Thyroid gland (tissue), 4 donors: ENCODE measurements around the gene TWF2. TPM values are rescaled to one million over a fixed set of nuclear protein-coding genes. Genes with fewer than 3 reads are reported as not detected.

ENCODE experiments used
- DNase-seq, 2 donors: peaks; one replicate each; pipeline ENCODE4 v3.0.0-alpha.2; 2019
- H3K27ac ChIP-seq, 3 donors: fragments of 200-600 bp; sonication (generic); 1 replicate in 2 of 3; 2 replicates in 1 of 3; pipeline ENCODE4 v1.5.1; 2016 to 2019; ENCODE audit warnings: mild to moderate bottlenecking in 1 of 3, moderate library complexity in 1 of 3
- H3K27me3 ChIP-seq: fragments of 200-600 bp; sonication (generic); one replicate; pipeline ENCODE4 v1.5.1; 2019
- H3K36me3 ChIP-seq, 2 donors: fragments of 200-600 bp; sonication (generic); one replicate each; pipeline ENCODE4 v1.5.1; 2016 to 2019
- H3K4me1 ChIP-seq, 2 donors: fragments of 200-600 bp; sonication (generic); one replicate each; pipeline ENCODE4 v1.5.1; 2017 to 2019
- H3K4me3 ChIP-seq, 3 donors: fragments of 200-600 bp; sonication (generic); replicated peaks in 1 of 3; 1 replicate in 2 of 3; 2 replicates in 1 of 3; pipeline ENCODE4 v1.5.1; 2016; ENCODE audit warnings: mild to moderate bottlenecking in 1 of 3
- H3K9me3 ChIP-seq: fragments of 200-600 bp; sonication (generic); one replicate; pipeline ENCODE4 v1.5.1; 2017
- POLR2A ChIP-seq, 2 donors: fragments of 450-650 bp; IDR thresholded peaks; one replicate each; pipeline ENCODE4 v1.6.1; 2017; ENCODE audit warnings: antibody characterized with exemption in 2 of 2, mild to moderate bottlenecking in 2 of 2, moderate library complexity in 1 of 2
- WGBS, 2 donors: methylation state at CpG; one replicate each; pipeline ENCODE4 v1.1.5; 2017; 5-methylcytosine and 5-hydroxymethylcytosine counted together
- intact Hi-C: fragments of 100-400 bp; cut with DNase I; formaldehyde crosslinking; loops from one replicate; pipeline ENCODE4 v1.15.1; 2023
- microRNA counts, 2 donors: library from miRNA; unstranded; fragments of <30 nt; microRNA quantifications; one replicate each; lab custom pipeline; 2016 to 2017
- microRNA-seq: library from miRNA; unstranded; fragments of <30 nt; microRNA quantifications from one replicate; pipeline ENCODE4, GENCODE V29; 2016
- small RNA-seq: library from RNA; depleted of rRNA; stranded (forward); fragments of <200 nt; gene quantifications from one replicate; pipeline ENCODE3, GENCODE V24; 2016
- total RNA-seq, 4 donors: library from RNA; depleted of rRNA; stranded (reverse); fragments of >200 nt; gene quantifications; one replicate each; pipeline ENCODE4 v1.2.3, GENCODE V29; 2016
- TF ChIP-seq, protein P1 (sequence below), 6 experiments: fragments of 200-600 bp in 3 of 6; fragments of 450-650 bp in 3 of 6; sonication (generic) in 3 of 6; IDR thresholded peaks; one replicate each; pipeline ENCODE4 v1.5.1; 2016 to 2019; ENCODE audit warnings: antibody characterized with exemption in 6 of 6, mild to moderate bottlenecking in 2 of 6, inconsistent platforms in 1 of 6, moderate library complexity in 1 of 6

Gene TWF2
- total RNA-seq, 4 donors from 2014 or later: 28.3 to 61.1 (median 50.4) TPM

DNA sequence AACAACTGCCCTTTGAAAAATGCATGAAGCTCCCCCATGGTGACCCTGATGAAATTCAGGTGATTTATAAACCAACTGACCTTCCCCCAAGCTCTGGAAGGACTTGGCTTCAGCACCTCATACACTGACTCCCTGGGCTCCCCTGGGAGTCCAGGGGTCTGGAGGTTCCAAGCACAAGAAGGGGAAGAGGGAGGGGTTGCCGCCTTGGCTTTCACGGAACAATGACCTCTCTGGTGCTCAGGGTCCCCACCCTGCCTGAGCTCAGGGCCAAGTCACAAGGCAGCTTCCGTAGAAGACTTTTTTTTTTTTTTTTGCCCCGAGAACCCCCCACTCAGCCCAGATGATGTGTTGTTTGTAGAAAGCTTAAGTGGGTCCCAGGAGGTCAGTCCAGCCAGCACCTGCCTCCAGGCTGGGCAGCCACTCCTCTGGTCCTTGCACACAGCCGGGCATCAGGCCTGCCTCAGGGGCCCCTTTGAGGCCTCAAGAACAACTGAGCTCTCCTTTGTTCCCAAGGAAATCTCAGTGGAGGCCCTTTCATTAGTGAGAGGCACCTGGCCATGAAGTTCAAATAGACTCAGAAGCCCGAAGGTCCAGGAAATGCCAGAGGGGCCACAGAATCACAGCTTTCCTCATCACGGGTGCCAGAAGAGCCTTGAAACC lies 55.0 kb downstream of the TWF2 start:
- WGBS, 2 donors: 38 to 41% methylated on average over 7 of the region's 7 CpGs
- Histone ChIP-seq H3K9me3 (no peaks in the 10 kb centered on the region), H3K27ac (peak overlapping the region; percentile 63 to 94 (median 85)), H3K4me1 (peaks cover 30 to 33% of the 10 kb centered on the region in 2 donors), H3K36me3 (no peaks in the 10 kb centered on the region), H3K27me3 (no peaks in the 10 kb centered on the region), H3K4me3 (no peak overlapping the region)
- intact Hi-C loops: no loop called here
- TF ChIP-seq, protein P1, sequence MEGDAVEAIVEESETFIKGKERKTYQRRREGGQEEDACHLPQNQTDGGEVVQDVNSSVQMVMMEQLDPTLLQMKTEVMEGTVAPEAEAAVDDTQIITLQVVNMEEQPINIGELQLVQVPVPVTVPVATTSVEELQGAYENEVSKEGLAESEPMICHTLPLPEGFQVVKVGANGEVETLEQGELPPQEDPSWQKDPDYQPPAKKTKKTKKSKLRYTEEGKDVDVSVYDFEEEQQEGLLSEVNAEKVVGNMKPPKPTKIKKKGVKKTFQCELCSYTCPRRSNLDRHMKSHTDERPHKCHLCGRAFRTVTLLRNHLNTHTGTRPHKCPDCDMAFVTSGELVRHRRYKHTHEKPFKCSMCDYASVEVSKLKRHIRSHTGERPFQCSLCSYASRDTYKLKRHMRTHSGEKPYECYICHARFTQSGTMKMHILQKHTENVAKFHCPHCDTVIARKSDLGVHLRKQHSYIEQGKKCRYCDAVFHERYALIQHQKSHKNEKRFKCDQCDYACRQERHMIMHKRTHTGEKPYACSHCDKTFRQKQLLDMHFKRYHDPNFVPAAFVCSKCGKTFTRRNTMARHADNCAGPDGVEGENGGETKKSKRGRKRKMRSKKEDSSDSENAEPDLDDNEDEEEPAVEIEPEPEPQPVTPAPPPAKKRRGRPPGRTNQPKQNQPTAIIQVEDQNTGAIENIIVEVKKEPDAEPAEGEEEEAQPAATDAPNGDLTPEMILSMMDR (IDR thresholded peaks at IDR 0.05): no peak
- no peak for TF ChIP-seq POLR2A (IDR thresholded peaks at IDR 0.05)
- DNase-seq: peak; percentile 36 to 70

DNA sequence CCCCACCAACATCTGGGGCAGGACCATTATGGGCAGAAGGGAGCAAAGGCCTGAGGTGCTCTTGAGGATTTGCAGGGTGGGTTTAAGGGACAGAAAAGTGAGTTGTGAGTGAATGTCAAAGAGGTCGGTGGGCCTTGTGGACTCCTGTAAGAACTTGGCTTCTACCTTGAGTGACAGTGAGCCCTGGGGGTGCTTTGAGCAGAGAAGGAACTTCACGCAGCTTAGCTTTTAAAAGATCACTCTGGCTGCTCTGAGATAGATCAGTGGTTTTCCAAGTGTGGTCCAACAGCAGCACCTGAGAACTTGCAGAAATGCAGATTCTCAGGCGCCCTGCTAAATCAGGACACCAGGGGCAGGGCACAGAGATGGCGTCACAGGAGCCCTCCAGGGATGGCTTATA lies 56.3 kb downstream of the TWF2 start:
- Histone ChIP-seq H3K9me3 (no peaks in the 10 kb centered on the region), H3K4me1 (peaks cover 30 to 33% of the 10 kb centered on the region in 2 donors), H3K27ac (peak overlapping the region; percentile 64 to 94 (median 85)), H3K4me3 (no peak overlapping the region), H3K27me3 (no peaks in the 10 kb centered on the region), H3K36me3 (no peaks in the 10 kb centered on the region)
- 56 to 71% methylated on average over 4 of the region's 4 CpGs for WGBS, 2 donors
- TF ChIP-seq, protein P1 (IDR thresholded peaks at IDR 0.05): no peak
- TF ChIP-seq POLR2A (IDR thresholded peaks at IDR 0.05): no peak
- DNase-seq: peak; percentile 54 to 57
- intact Hi-C loops: no loop called here

DNA sequence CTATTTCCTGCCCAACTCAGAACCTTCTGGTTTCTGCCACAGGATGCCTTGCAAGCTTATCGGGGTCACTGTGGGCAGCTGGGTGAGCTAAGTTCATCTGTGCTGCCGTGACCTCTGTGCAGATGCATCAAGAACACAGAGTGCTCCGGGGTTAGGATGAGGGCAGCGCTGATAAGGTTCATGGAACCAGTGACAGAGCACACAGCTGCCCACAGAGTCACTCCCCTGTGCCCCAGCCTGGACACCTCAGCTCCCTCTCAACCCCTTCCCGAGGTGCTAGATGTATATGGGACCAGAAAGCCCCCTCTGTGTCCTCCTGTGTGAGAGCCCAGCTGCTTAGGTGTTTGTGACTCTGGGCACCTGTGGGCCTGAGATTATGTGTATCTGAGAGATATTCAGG lies 56.8 kb downstream of the TWF2 start:
- intact Hi-C loops: no loop called here
- TF ChIP-seq, protein P1 (IDR thresholded peaks at IDR 0.05): no peak
- no peak for TF ChIP-seq POLR2A (IDR thresholded peaks at IDR 0.05)
- Histone ChIP-seq H3K9me3 (no peaks in the 10 kb centered on the region), H3K4me1 (peaks cover 30 to 33% of the 10 kb centered on the region in 2 donors), H3K27ac (peak overlapping the region; percentile 64 to 94 (median 85)), H3K4me3 (no peak overlapping the region), H3K27me3 (no peaks in the 10 kb centered on the region), H3K36me3 (no peaks in the 10 kb centered on the region)
- 85 to 91% methylated on average over 4 to 5 of the region's 5 CpGs for WGBS, 2 donors
- peak in 1 of 2 donors; percentile 9 for DNase-seq

DNA sequence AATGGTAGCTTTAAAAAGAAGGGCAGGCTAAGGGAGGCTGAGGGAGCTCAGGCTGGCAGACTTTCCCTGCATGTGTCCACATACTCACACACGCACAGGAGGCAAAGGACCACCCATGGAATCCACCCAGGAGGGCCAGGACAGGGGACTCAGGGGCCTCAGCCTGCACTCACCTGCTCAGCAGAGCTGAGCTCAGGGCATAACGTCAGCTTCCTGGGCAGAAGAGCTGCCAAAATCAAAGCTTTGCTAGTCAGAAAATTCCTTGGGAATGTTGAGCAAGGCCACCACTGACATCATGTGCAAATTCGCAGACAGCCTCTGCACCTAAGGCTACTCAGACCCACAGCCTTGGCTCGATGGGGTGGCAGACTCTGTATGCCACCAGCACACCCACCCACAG lies 57.4 kb downstream of the TWF2 start:
- TF ChIP-seq, protein P1 (IDR thresholded peaks at IDR 0.05): no peak
- TF ChIP-seq POLR2A (IDR thresholded peaks at IDR 0.05): peak in 1 of 2 donors; percentile 25
- no peak overlapping the region for H3K4me3 ChIP-seq
- peak; percentile 82 to 87 for DNase-seq
- no peaks in the 10 kb centered on the region for H3K9me3 ChIP-seq
- H3K4me1 ChIP-seq: peaks cover 30 to 33% of the 10 kb centered on the region in 2 donors
- peak overlapping the region; percentile 64 to 94 (median 85) for H3K27ac ChIP-seq
- WGBS, 2 donors: 28 to 34% methylated on average over 3 to 4 of the region's 4 CpGs
- H3K36me3 ChIP-seq: no peaks in the 10 kb centered on the region
- H3K27me3 ChIP-seq: no peaks in the 10 kb centered on the region
- intact Hi-C loops: no loop called here

MicroRNA genes within 50 kb of the gene (microRNA counts, 767-probe panel; counts per million panel counts)
- 4,852 to 9,033 counts per million in 2 donors for microRNA hsa-let-7g-5p (lab: Ali Mortazavi, UCI)

Small RNA genes within 50 kb of the gene (microRNA-seq; reads per million reads assigned to microRNA genes)
- gene MIRLET7G: 193,539 reads per million, percentile 100 among the genes with 10 or more reads in this experiment

Small RNA genes within 50 kb of the gene (small RNA-seq; reads per million reads assigned to genes)
- gene MIRLET7G: 178 reads per million, percentile 97 among the genes with 10 or more reads in this experiment

Other genes with a start within 250 kb of the TWF2 start
- 1,000 to 10,000 TPM in 3 of 4 donors, 100 to 1,000 TPM in 1; 826 to 1,348 (median 1,271) TPM for gene RPL29, start 243.3 kb downstream of the TWF2 start, total RNA-seq
- gene DUSP7, start 182.6 kb downstream of the TWF2 start, total RNA-seq: 10 to 100 TPM in 3 of 4 donors, 1 to 10 TPM in 1; 6.9 to 10.6 (median 10.4) TPM
- 1 to 10 TPM in 2 of 4 donors, under 1 TPM in 2; 0.40 to 2.8 (median 1.5) TPM for gene POC1A, start 84.7 kb downstream of the TWF2 start, total RNA-seq
- 10 to 100 TPM; 27.7 to 51.9 (median 45.9) TPM for gene ALAS1, start 41.0 kb downstream of the TWF2 start, total RNA-seq
- under 1 TPM in 1 of 4 donors, not detected in 3; 0.40 TPM for gene TLR9, start 13.5 kb downstream of the TWF2 start, total RNA-seq
- gene PPM1M, start 6.6 kb upstream of the TWF2 start, total RNA-seq: 10 to 100 TPM; 15.8 to 22.8 (median 18.0) TPM
- 10 to 100 TPM; 66.4 to 76.4 (median 72.2) TPM for gene WDR82, start 39.5 kb upstream of the TWF2 start, total RNA-seq
- 10 to 100 TPM in 3 of 4 donors, 1 to 10 TPM in 1; 8.9 to 20.3 (median 15.3) TPM for gene GLYCTK, start 48.7 kb upstream of the TWF2 start, total RNA-seq
- gene DNAH1, start 77.2 kb upstream of the TWF2 start, total RNA-seq: 10 to 100 TPM in 1 of 4 donors, 1 to 10 TPM in 3; 4.6 to 14.2 (median 7.5) TPM
- 10 to 100 TPM; 66.7 to 78.4 (median 73.8) TPM for gene BAP1, start 170.8 kb upstream of the TWF2 start, total RNA-seq
- gene PHF7, start 171.5 kb upstream of the TWF2 start, total RNA-seq: 10 to 100 TPM in 2 of 4 donors, 1 to 10 TPM in 2; 3.6 to 14.5 (median 9.5) TPM
- 10 to 100 TPM in 2 of 4 donors, 1 to 10 TPM in 2; 3.7 to 18.6 (median 11.5) TPM for gene SEMA3G, start 205.9 kb upstream of the TWF2 start, total RNA-seq
- 10 to 100 TPM in 3 of 4 donors, 1 to 10 TPM in 1; 4.0 to 43.5 (median 13.9) TPM for gene TNNC1, start 214.9 kb upstream of the TWF2 start, total RNA-seq
- gene NISCH, start 216.4 kb upstream of the TWF2 start, total RNA-seq: 10 to 100 TPM; 71.8 to 88.2 (median 86.2) TPM